B cell (primary cell): ENCODE measurements around the gene NDST4.

Experiments
- CTCF ChIP-seq: fragments of 200-600 bp; IDR thresholded peaks from one replicate; pipeline ENCODE4 v1.8.0; 2022; ENCODE audit warnings: antibody characterized with exemption, mild to moderate bottlenecking
- EZH2 ChIP-seq: IDR thresholded peaks from 2 replicates; pipeline ENCODE4 v1.6.1; 2012; ENCODE audit warnings: borderline replicate concordance, low read depth, mild to moderate bottlenecking, moderate library complexity, low read length; ENCODE audit not compliant: insufficient read depth, poor library complexity, severe bottlenecking

DNA sequence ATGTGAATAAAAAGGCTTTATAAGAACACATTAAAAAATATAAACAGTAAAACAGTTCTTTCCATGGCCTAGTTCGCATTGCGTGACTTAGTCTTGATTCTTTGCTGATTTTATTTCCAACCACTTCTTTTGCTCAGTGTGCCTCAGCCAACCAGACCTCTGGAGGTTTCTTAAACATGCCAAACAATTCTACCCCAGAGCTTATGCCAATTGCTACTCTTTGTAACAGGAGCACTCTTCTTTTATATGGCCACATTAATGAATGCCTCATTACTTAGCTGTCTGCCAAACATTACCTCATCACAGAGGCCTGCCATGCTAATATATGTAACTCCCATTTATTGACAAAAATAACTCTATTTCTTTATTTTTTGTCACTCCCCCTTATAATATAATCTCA is 202.3 kb downstream of the NDST4 start:
- no peak for TF ChIP-seq CTCF
- no peak for TF ChIP-seq EZH2
